ENCODE measurements around the gene EMC1.
A peak's percentile ranks its signal among the peaks of the same experiment; 100 is the strongest.
"Not testable (repeated sequence)": the region's sequence is repeated elsewhere in the genome, so short reads cannot be mapped to it uniquely, and the experiment has no call there.

Gene EMC1

GRCh38 chr1:19272064-19272463 is 20.7 kb upstream of the EMC1 start:
- Mint-ChIP-seq H3K27ac (no peak overlapping the region), H3K9me3 (peaks cover 6% of the 10 kb centered on the region), H3K4me3 (no peak overlapping the region), H3K4me1 (peaks cover 4% of the 10 kb centered on the region), H3K27me3 (peaks cover 23% of the 10 kb centered on the region), H3K36me3 (ENCODE audit: low read depth) (peaks cover 7% of the 10 kb centered on the region)
- DNase-seq (no peak), ATAC-seq (no peak)

- H3K27ac Mint-ChIP-seq; H3K4me3 Mint-ChIP-seq; H3K4me1 Mint-ChIP-seq; H3K9me3 Mint-ChIP-seq; H3K36me3 Mint-ChIP-seq (ENCODE audit: low read depth); DNase-seq; ATAC-seq: not testable (repeated sequence)
- peaks cover 20% of the 10 kb centered on the region for H3K27me3 Mint-ChIP-seq
Measured at GRCh38 chr1:19270343-19270730, 19.0 kb upstream of the EMC1 start.

GRCh38 chr1:19269427-19270342 is 18.4 kb upstream of the EMC1 start:
- not testable (repeated sequence) for ATAC-seq; H3K27ac Mint-ChIP-seq; H3K4me3 Mint-ChIP-seq; H3K9me3 Mint-ChIP-seq; H3K36me3 Mint-ChIP-seq (ENCODE audit: low read depth); H3K4me1 Mint-ChIP-seq; DNase-seq
- peaks cover 20% of the 10 kb centered on the region for H3K27me3 Mint-ChIP-seq

GRCh38 chr1:19268445-19268844 is 17.1 kb upstream of the EMC1 start:
- peaks cover 4% of the 10 kb centered on the region for H3K4me1 Mint-ChIP-seq
- DNase-seq: no peak
- no peak overlapping the region for H3K27ac Mint-ChIP-seq
- ATAC-seq: no peak
- H3K9me3 Mint-ChIP-seq: no peaks in the 10 kb centered on the region
- peaks cover 14% of the 10 kb centered on the region for H3K27me3 Mint-ChIP-seq
- no peak overlapping the region for H3K4me3 Mint-ChIP-seq
- peaks cover 3% of the 10 kb centered on the region for H3K36me3 Mint-ChIP-seq (ENCODE audit: low read depth)

- ATAC-seq (no peak), DNase-seq (no peak)
- Mint-ChIP-seq H3K27me3 (no peaks in the 10 kb centered on the region), H3K27ac (no peak overlapping the region), H3K4me1 (no peaks in the 10 kb centered on the region), H3K4me3 (no peak overlapping the region), H3K36me3 (ENCODE audit: low read depth) (peaks cover 22% of the 10 kb centered on the region), H3K9me3 (no peaks in the 10 kb centered on the region)
Measured at GRCh38 chr1:19262744-19263143, 11.4 kb upstream of the EMC1 start.

- no peak for ATAC-seq
- peaks cover 5% of the 10 kb centered on the region for H3K4me1 Mint-ChIP-seq
- H3K27me3 Mint-ChIP-seq: no peaks in the 10 kb centered on the region
- no peak overlapping the region for H3K4me3 Mint-ChIP-seq
- no peaks in the 10 kb centered on the region for H3K9me3 Mint-ChIP-seq
- H3K36me3 Mint-ChIP-seq (ENCODE audit: low read depth): peaks cover 29% of the 10 kb centered on the region
- no peak overlapping the region for H3K27ac Mint-ChIP-seq
- no peak for DNase-seq
Measured at GRCh38 chr1:19262047-19262446, 10.7 kb upstream of the EMC1 start.

- Mint-ChIP-seq H3K9me3 (no peaks in the 10 kb centered on the region), H3K4me1 (peaks cover 15% of the 10 kb centered on the region), H3K4me3 (no peak overlapping the region), H3K36me3 (ENCODE audit: low read depth) (peaks cover 42% of the 10 kb centered on the region), H3K27ac (no peak overlapping the region), H3K27me3 (no peaks in the 10 kb centered on the region)
- no peak for DNase-seq
- ATAC-seq: no peak
Measured at GRCh38 chr1:19260211-19261138, 9.2 kb upstream of the EMC1 start.

- DNase-seq (no peak), ATAC-seq (no peak)
- H3K27ac Mint-ChIP-seq: peak overlapping the region; percentile 77
- H3K36me3 Mint-ChIP-seq (ENCODE audit: low read depth): peaks cover 50% of the 10 kb centered on the region
- H3K27me3 Mint-ChIP-seq: no peaks in the 10 kb centered on the region
- H3K4me3 Mint-ChIP-seq: no peak overlapping the region
- no peaks in the 10 kb centered on the region for H3K9me3 Mint-ChIP-seq
- H3K4me1 Mint-ChIP-seq: peaks cover 32% of the 10 kb centered on the region
Measured at GRCh38 chr1:19258353-19258752, 7.0 kb upstream of the EMC1 start.

- peak; percentile 35 for DNase-seq
- Mint-ChIP-seq H3K27me3 (no peaks in the 10 kb centered on the region), H3K4me1 (peaks cover 39% of the 10 kb centered on the region), H3K9me3 (no peaks in the 10 kb centered on the region), H3K4me3 (peak overlapping the region; percentile 24), H3K36me3 (ENCODE audit: low read depth) (peaks cover 59% of the 10 kb centered on the region), H3K27ac (peak overlapping the region; percentile 77)
- peak; percentile 60 for ATAC-seq
Measured at GRCh38 chr1:19257178-19257914, 6.0 kb upstream of the EMC1 start.

- peaks cover 62% of the 10 kb centered on the region for H3K36me3 Mint-ChIP-seq (ENCODE audit: low read depth)
- H3K27me3 Mint-ChIP-seq, H3K9me3 Mint-ChIP-seq, H3K4me3 Mint-ChIP-seq, DNase-seq, ATAC-seq: not testable (repeated sequence)
- H3K4me1 Mint-ChIP-seq: peaks cover 42% of the 10 kb centered on the region
- peak overlapping the region; percentile 77 for H3K27ac Mint-ChIP-seq
Measured at GRCh38 chr1:19256301-19256700, 5.0 kb upstream of the EMC1 start.

- H3K9me3 Mint-ChIP-seq: no peaks in the 10 kb centered on the region
Measured at GRCh38 chr1:19255288-19255687, 4.0 kb upstream of the EMC1 start.

GRCh38 chr1:19254416-19254815 is 3.1 kb upstream of the EMC1 start:
- H3K9me3 Mint-ChIP-seq: no peaks in the 10 kb centered on the region
- H3K27me3 Mint-ChIP-seq: no peaks in the 10 kb centered on the region
- peaks cover 52% of the 10 kb centered on the region for H3K4me1 Mint-ChIP-seq
- H3K27ac Mint-ChIP-seq: peak overlapping the region; percentile 28
- no peak overlapping the region for H3K4me3 Mint-ChIP-seq
- ATAC-seq (no peak), DNase-seq (no peak)
- peaks cover 61% of the 10 kb centered on the region for H3K36me3 Mint-ChIP-seq (ENCODE audit: low read depth)

More at GRCh38 chr1:19255288-19255687, 4.0 kb upstream of the EMC1 start:
- no peaks in the 10 kb centered on the region for H3K27me3 Mint-ChIP-seq
- H3K4me3 Mint-ChIP-seq: no peak overlapping the region
- ATAC-seq (no peak), DNase-seq (no peak)
- H3K27ac Mint-ChIP-seq: peak overlapping the region; percentile 31
- peaks cover 68% of the 10 kb centered on the region for H3K36me3 Mint-ChIP-seq (ENCODE audit: low read depth)
- H3K4me1 Mint-ChIP-seq: peaks cover 48% of the 10 kb centered on the region

GRCh38 chr1:19250629-19251304 is 557 bp downstream of the EMC1 start:
- H3K9me3 Mint-ChIP-seq: no peaks in the 10 kb centered on the region
- H3K4me3 Mint-ChIP-seq: peak overlapping the region; percentile 100
- peak overlapping the region; percentile 99 for H3K27ac Mint-ChIP-seq
- no peaks in the 10 kb centered on the region for H3K27me3 Mint-ChIP-seq
- DNase-seq (no peak), ATAC-seq (no peak)
- H3K4me1 Mint-ChIP-seq: peaks cover 41% of the 10 kb centered on the region
- H3K36me3 Mint-ChIP-seq (ENCODE audit: low read depth): peaks cover 31% of the 10 kb centered on the region
